Left lobe of liver (tissue), 2 donors: ENCODE measurements around the gene EFNA4. TPM values are rescaled to one million over a fixed set of nuclear protein-coding genes. Genes with fewer than 3 reads are reported as not detected.

ENCODE experiments used
- ATAC-seq: fragments of 200-7000 bp; cut with Tn5 transposase; one replicate; pipeline ENCODE4 v1.9.1; 2020; ENCODE audit warnings: mild to moderate bottlenecking, moderate library complexity
- DNase-seq: peaks from one replicate; pipeline ENCODE4 v3.0.0-alpha.2; 2020; ENCODE audit warnings: low spot score
- total RNA-seq: library from RNA; stranded (reverse); gene quantifications from one replicate; pipeline ENCODE4 v1.2.1, GENCODE V29; 2021
- donor health status: DM: no; HTN: no; CAD: no; lungs with moderate emphysema.
- donor health status: DM: no; HTN: yes; CAD: no.

The EFNA4 gene
- total RNA-seq, 1 donor from 2014 or later, result 3.3 TPM

- ATAC-seq (peak; percentile 3), DNase-seq (no peak)
Observed at GRCh38 chr1:155051342-155051776, 12.2 kb upstream of the EFNA4 start.

- DNase-seq (peak; percentile 59), ATAC-seq (peak; percentile 6)
Observed at GRCh38 chr1:155051777-155052398, 11.7 kb upstream of the EFNA4 start.

- ATAC-seq (no peak), DNase-seq (no peak)
Observed at GRCh38 chr1:155052439-155053395, 10.8 kb upstream of the EFNA4 start.

- ATAC-seq, result no peak
- DNase-seq, result no peak
Observed at GRCh38 chr1:155053531-155054105, 9.9 kb upstream of the EFNA4 start.

- no peak for ATAC-seq
Observed at GRCh38 chr1:155057104-155057503, 6.4 kb upstream of the EFNA4 start.

GRCh38 chr1:155057788-155058211 lies 5.7 kb upstream of the EFNA4 start:
- DNase-seq, result no peak
- ATAC-seq, result no peak

More at GRCh38 chr1:155057104-155057503, 6.4 kb upstream of the EFNA4 start:
- DNase-seq, result no peak

- DNase-seq, result no peak
Observed at GRCh38 chr1:155060736-155061135, 2.8 kb upstream of the EFNA4 start.

GRCh38 chr1:155061381-155062150 lies 2.0 kb upstream of the EFNA4 start:
- ATAC-seq (peak; percentile 75), DNase-seq (peak; percentile 91)

More at GRCh38 chr1:155060736-155061135, 2.8 kb upstream of the EFNA4 start:
- no peak for ATAC-seq

GRCh38 chr1:155062151-155062686 lies 1.3 kb upstream of the EFNA4 start:
- ATAC-seq (no peak), DNase-seq (no peak)

GRCh38 chr1:155062702-155063411 lies 683 bp upstream of the EFNA4 start:
- DNase-seq, result no peak
- ATAC-seq, result peak; percentile 28

- DNase-seq (no peak), ATAC-seq (peak; percentile 10)
Observed at GRCh38 chr1:155064111-155064831, 731 bp downstream of the EFNA4 start.

GRCh38 chr1:155064832-155065429 lies 1.4 kb downstream of the EFNA4 start:
- ATAC-seq, result no peak
- no peak for DNase-seq

- ATAC-seq, result no peak
- DNase-seq, result no peak
Observed at GRCh38 chr1:155066777-155067176, 3.2 kb downstream of the EFNA4 start.

GRCh38 chr1:155068599-155068998 lies 5.1 kb downstream of the EFNA4 start:
- DNase-seq (no peak), ATAC-seq (no peak)

GRCh38 chr1:155069551-155070157 lies 6.1 kb downstream of the EFNA4 start:
- ATAC-seq, result no peak

GRCh38 chr1:155070158-155070621 lies 6.7 kb downstream of the EFNA4 start:
- DNase-seq (no peak), ATAC-seq (peak; percentile 17)

More at GRCh38 chr1:155069551-155070157, 6.1 kb downstream of the EFNA4 start:
- no peak for DNase-seq

GRCh38 chr1:155070721-155071569 lies 7.4 kb downstream of the EFNA4 start:
- no peak for DNase-seq
- ATAC-seq, result peak; percentile 82
